Measurements from ENCODE around the gene HSDL1.

Gene HSDL1

DNA sequence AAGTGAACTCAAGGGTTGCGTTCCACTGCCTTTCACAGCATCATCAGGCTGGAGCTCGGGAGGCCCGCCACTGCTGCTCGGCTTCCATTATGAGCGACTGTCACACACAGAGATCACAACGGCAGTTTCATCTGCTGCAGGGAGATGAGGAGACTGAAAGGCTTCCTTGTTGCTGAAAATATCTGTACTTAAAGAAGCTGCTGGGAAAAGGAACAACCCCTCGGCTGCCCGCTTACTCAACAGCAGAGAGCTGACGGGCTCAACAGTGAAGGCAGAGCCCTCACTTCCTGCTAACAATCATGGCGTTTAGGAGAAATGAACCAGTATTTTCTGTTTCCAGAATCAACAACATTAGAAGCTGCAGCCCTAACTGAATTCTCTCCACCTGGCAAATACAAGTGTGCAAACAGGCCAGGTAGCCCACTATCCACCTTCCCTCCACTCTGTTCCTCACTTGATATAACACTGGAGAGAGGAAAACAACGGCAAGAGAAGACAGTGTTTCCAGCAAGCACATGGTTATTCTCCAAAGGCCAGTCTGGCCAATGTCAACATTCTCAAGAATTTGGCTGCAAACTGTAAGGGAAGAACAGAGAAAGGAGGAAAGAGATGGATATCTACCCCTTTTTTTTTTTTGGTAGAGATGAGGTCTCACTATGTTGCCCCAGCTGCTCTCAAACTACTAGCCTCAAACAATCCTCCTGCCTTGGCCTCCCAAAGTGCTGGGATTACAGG, 62.0 kb downstream of the HSDL1 start:
- TF ChIP-seq, protein P1, sequence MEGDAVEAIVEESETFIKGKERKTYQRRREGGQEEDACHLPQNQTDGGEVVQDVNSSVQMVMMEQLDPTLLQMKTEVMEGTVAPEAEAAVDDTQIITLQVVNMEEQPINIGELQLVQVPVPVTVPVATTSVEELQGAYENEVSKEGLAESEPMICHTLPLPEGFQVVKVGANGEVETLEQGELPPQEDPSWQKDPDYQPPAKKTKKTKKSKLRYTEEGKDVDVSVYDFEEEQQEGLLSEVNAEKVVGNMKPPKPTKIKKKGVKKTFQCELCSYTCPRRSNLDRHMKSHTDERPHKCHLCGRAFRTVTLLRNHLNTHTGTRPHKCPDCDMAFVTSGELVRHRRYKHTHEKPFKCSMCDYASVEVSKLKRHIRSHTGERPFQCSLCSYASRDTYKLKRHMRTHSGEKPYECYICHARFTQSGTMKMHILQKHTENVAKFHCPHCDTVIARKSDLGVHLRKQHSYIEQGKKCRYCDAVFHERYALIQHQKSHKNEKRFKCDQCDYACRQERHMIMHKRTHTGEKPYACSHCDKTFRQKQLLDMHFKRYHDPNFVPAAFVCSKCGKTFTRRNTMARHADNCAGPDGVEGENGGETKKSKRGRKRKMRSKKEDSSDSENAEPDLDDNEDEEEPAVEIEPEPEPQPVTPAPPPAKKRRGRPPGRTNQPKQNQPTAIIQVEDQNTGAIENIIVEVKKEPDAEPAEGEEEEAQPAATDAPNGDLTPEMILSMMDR (conservative IDR thresholded peaks at IDR 0.05; ENCODE audit: low read depth, low read length), result no peak
- no peak for DNase-seq (ENCODE audit: low read depth)
- no peak overlapping the region for H3K4me3 ChIP-seq (ENCODE audit: low read depth, low read length)

DNA sequence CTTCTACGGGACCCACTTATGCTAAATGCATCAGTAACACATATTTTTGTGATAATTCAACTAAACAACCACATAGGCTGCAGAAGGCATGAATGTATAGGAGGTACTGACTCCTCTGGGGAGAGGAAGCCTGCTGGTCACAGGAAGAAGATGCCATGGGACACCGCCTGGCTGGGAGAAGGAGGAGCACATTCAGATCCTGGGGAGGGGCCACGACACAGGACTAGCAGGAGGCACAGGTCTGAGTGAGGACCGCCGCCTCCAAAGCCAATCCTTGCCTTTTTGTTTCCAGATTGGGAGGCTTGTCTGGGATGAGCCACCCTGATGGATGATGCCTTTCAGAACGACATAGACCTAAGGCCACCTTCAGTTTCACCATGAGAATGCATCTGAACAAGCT, 62.9 kb downstream of the HSDL1 start:
- DNase-seq (ENCODE audit: low read depth), result no peak
- TF ChIP-seq, protein P1 (conservative IDR thresholded peaks at IDR 0.05; ENCODE audit: low read depth, low read length), result no peak
- H3K4me3 ChIP-seq (ENCODE audit: low read depth, low read length), result no peak overlapping the region

DNA sequence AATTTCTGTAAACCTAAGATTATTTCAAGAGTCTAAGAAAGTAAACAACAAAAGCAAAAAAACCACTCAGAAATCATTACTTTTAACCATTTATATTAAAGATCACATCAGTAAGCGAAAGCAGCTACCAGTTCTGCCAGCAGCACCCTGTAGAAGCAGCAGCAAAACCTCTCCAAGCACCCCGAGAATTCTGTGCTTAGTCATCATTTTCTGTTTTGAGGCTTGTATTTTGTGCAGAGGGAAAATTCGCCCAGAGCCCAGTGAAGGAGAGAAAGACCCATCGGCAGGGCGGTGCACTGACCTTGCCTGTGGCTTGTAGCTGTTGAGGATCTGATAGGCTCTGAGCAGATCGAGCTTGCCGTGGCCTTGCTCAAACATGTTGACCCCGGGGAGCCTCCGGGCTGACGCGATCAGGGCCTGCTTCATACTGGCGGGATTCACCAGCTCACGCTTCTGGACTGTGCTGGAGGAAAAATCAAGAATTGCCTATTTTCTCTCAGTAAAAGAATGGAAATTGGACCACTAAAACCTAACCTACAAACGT, 63.5 kb downstream of the HSDL1 start:
- TF ChIP-seq, protein P1 (conservative IDR thresholded peaks at IDR 0.05; ENCODE audit: low read depth, low read length), result no peak
- no peak for DNase-seq (ENCODE audit: low read depth)

DNA sequence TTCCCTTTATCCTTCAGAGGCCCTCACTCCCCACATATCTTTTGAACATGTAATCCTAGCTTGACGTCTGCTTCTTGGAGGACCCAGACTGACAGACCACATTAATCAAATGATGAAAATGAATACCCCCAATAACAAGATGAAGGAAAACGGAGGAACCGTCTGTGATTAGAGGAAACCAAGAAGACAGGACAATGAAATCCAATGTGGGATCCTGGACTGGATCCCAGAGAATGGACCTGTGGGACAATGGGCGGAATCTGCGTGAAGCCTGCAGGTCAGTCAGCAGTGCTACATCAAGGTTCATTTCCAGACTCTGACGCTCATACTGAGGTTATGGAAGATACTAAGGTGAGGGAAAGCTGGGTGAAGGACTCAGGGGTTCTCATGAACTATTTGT, 64.2 kb downstream of the HSDL1 start:
- no peak overlapping the region for H3K4me3 ChIP-seq (ENCODE audit: low read depth, low read length)
- TF ChIP-seq, protein P1 (conservative IDR thresholded peaks at IDR 0.05; ENCODE audit: low read depth, low read length), result no peak
- no peak for DNase-seq (ENCODE audit: low read depth)

More for the DNA sequence above, 63.5 kb downstream of the HSDL1 start:
- H3K4me3 ChIP-seq (ENCODE audit: low read depth, low read length), result no peak overlapping the region

DNA sequence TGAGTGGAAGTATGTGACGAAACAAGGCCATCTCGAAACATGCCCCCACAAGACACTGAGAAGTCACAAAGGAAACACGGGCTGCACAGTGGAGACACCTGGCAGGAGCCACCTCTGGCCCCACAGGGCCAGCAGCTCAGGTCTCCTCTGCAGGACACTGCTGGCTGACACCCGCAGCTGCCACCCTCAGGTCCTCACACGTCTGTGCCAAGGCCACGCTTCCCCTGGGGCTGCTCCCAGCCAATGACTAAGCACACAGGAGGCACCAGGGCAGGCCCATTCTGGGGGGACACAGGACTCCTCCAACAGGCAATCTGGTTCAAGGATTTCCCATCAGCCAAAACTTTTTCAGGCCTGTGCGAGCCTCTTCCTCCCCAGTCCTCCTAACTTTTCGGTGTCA, 64.6 kb downstream of the HSDL1 start:
- no peak for DNase-seq (ENCODE audit: low read depth)
- TF ChIP-seq, protein P1 (conservative IDR thresholded peaks at IDR 0.05; ENCODE audit: low read depth, low read length), result no peak
- H3K4me3 ChIP-seq (ENCODE audit: low read depth, low read length), result no peak overlapping the region

DNA sequence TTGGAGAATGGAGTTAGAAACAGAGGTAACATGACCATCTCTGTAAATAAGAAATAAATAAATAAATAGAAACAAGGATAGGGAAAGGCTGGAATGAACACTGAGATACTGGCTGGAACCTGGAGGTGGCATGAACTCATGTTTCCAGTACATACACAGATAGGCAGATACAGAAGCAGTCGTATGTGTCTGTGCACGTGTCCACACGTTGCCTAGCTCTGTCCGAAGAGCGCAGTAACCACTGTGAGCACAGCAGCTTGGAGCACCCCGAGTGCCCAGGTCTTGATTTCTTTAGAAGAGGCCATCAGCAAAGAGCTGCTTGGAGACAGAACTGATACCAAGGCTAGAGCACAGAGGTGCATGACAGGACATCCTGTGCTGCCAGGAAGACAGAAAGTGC, 65.3 kb downstream of the HSDL1 start:
- H3K4me3 ChIP-seq (ENCODE audit: low read depth, low read length), result no peak overlapping the region
- DNase-seq (ENCODE audit: low read depth), result no peak
- TF ChIP-seq, protein P1 (conservative IDR thresholded peaks at IDR 0.05; ENCODE audit: low read depth, low read length), result no peak

DNA sequence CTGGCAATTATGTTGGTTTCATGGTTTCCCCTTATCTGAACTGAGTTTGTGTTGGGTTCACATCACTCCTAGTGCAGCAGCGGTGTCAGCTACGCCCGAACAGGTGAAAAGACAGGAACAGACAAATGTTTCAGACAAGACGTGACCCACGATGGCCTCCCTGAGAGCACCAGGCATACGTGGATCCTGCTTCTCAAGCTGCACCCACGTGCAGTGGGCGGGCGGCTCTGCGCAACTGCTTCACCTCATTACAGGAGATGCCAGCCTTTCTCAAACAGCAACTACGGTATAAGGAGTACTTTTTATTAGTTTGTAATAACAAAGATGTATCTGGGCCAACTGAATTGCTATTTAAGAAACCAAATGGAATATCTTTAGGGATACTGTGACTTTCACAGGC, 69.6 kb downstream of the HSDL1 start:
- no peak for DNase-seq (ENCODE audit: low read depth)
- TF ChIP-seq, protein P1 (conservative IDR thresholded peaks at IDR 0.05; ENCODE audit: low read depth, low read length), result no peak

More for the DNA sequence above, 69.6 kb downstream of the HSDL1 start:
- H3K4me3 ChIP-seq (ENCODE audit: low read depth, low read length), result no peak overlapping the region

Data from choroid plexus epithelial cell (primary cell).